Lower leg skin (tissue), 3 donors: ENCODE results near the gene RASSF5.

ENCODE experiments used
- POLR2A ChIP-seq, 2 donors: fragments of 450-650 bp; IDR thresholded peaks; one replicate each; pipeline ENCODE4 v1.6.1; 2016 to 2017; ENCODE audit warnings: antibody characterized with exemption in 2 of 2, mild to moderate bottlenecking in 1 of 2, moderate library complexity in 1 of 2
- TF ChIP-seq, protein P1 (sequence below), 3 donors: fragments of 450-650 bp; IDR thresholded peaks; one replicate each; pipeline ENCODE4 v1.5.1; 2016; ENCODE audit warnings: antibody characterized with exemption in 3 of 3, mild to moderate bottlenecking in 3 of 3, moderate library complexity in 2 of 3

DNA sequence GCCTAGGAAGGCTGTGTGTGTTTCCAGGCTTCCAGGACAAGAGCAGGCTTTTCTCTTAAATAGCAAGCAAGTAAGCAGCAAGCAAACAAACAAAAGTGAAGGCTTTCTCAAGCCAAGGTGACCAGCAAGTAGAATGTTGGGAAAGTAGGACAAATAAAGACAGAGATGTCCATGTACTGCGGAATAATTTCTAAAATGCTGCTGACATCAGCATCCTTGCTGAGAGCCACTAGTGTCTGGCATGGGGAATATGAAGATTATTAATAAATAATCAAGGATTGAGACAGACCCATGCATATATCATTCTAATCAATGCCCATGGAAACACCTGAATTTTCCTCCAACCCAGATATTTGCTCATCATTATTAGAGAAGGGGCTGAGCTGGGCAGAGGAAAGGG, 121.6 kb downstream of the RASSF5 start:
- TF ChIP-seq, protein P1, sequence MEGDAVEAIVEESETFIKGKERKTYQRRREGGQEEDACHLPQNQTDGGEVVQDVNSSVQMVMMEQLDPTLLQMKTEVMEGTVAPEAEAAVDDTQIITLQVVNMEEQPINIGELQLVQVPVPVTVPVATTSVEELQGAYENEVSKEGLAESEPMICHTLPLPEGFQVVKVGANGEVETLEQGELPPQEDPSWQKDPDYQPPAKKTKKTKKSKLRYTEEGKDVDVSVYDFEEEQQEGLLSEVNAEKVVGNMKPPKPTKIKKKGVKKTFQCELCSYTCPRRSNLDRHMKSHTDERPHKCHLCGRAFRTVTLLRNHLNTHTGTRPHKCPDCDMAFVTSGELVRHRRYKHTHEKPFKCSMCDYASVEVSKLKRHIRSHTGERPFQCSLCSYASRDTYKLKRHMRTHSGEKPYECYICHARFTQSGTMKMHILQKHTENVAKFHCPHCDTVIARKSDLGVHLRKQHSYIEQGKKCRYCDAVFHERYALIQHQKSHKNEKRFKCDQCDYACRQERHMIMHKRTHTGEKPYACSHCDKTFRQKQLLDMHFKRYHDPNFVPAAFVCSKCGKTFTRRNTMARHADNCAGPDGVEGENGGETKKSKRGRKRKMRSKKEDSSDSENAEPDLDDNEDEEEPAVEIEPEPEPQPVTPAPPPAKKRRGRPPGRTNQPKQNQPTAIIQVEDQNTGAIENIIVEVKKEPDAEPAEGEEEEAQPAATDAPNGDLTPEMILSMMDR (IDR thresholded peaks at IDR 0.05), result no peak
- no peak for TF ChIP-seq POLR2A (IDR thresholded peaks at IDR 0.05)
